Neural crest cell (in vitro differentiated cells): ENCODE data around the gene GRAMD1A. TPM values are rescaled to one million over a fixed set of nuclear protein-coding genes. Genes with fewer than 3 reads are reported as not detected.
"Not testable (repeated sequence)": the region's sequence is repeated elsewhere in the genome, so short reads cannot be mapped to it uniquely, and the experiment has no call there.

Experiments
- DNase-seq: peaks from one replicate; pipeline ENCODE4 v3.0.0; 2021; ENCODE audit warnings: low read depth, mixed read lengths, low spot score
- H3K27ac Mint-ChIP-seq: one replicate; pipeline ENCODE4 v1.8.0; 2021; ENCODE audit warnings: mild to moderate bottlenecking, mixed read lengths; ENCODE audit not compliant: unreplicated experiment
- H3K27me3 Mint-ChIP-seq: 2 replicates; pipeline ENCODE4 v1.8.0; 2021; ENCODE audit warnings: low read depth, mild to moderate bottlenecking, mixed read lengths
- H3K36me3 Mint-ChIP-seq: 2 replicates; pipeline ENCODE4 v1.8.0; 2021; ENCODE audit warnings: low read depth, mild to moderate bottlenecking, mixed read lengths
- H3K4me1 Mint-ChIP-seq: 2 replicates; pipeline ENCODE4 v1.8.0; 2021; ENCODE audit warnings: mixed read lengths
- H3K4me3 Mint-ChIP-seq: one replicate; pipeline ENCODE4 v1.8.0; 2021; ENCODE audit warnings: mild to moderate bottlenecking, mixed read lengths
- H3K9me3 Mint-ChIP-seq: 2 replicates; pipeline ENCODE4 v1.8.0; 2021; ENCODE audit warnings: mixed read lengths
- CTCF ChIP-seq: fragments of 200-600 bp; sonication (generic); conservative IDR thresholded peaks from 2 replicates; pipeline ENCODE4 v1.5.0; 2021; ENCODE audit warnings: antibody characterized with exemption, mild to moderate bottlenecking
- total RNA-seq: library from RNA; stranded (reverse); gene quantifications from 2 replicates; pipeline ENCODE4 v1.2.1, GENCODE V29; 2021

Gene GRAMD1A
- total RNA-seq, 1 donor from 2014 or later, result 103 TPM

DNA sequence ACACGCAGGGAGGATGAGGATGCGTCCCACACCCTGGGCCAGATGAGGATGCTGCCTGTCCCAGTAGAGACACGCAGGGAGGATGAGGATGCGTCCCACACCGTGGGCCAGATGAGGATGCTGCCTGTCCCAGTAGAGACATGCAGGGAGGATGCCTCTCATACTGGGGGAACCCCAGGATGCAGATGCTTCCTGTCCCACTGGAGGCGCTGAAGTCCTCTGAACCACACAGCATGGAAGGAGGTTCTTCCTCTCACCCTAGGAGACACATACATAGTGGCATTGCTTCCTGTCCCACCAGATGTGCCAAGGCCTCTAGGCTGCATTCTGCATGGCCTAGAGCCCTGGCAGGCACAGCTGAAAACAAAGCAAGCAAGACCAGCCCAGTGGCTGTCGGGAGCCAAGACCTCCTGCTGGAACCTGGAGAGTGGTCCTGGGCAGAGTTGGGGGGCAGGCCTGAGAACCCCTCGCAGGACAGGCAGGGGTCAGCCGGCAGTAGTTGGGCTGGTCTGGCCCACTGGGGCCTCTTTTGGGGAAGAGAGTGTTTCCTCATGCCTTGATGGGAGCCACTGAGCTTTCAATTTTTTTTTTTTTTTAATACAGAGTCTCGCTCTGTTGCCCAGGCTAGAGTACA is 45.7 kb downstream of the GRAMD1A start:
- Mint-ChIP-seq H3K4me1 (peaks cover 24% of the 10 kb centered on the region), H3K36me3 (no peaks in the 10 kb centered on the region), H3K27ac (no peak overlapping the region), H3K9me3 (no peaks in the 10 kb centered on the region), H3K27me3 (no peaks in the 10 kb centered on the region), H3K4me3 (no peak overlapping the region)
- DNase-seq, result no peak
- TF ChIP-seq CTCF, result peak; percentile 38

GRCh38 chr19:35046461-35046860 is 46.3 kb downstream of the GRAMD1A start:
- Mint-ChIP-seq H3K9me3 (no peaks in the 10 kb centered on the region), H3K4me1 (peaks cover 21% of the 10 kb centered on the region), H3K36me3 (no peaks in the 10 kb centered on the region), H3K27ac (no peak overlapping the region), H3K27me3 (no peaks in the 10 kb centered on the region), H3K4me3 (no peak overlapping the region)
- no peak for DNase-seq
- no peak for TF ChIP-seq CTCF

- peaks cover under 1% of the 10 kb centered on the region for H3K27me3 Mint-ChIP-seq
- H3K4me1 Mint-ChIP-seq, result peaks cover 21% of the 10 kb centered on the region
- H3K9me3 Mint-ChIP-seq, result no peaks in the 10 kb centered on the region
- no peak overlapping the region for H3K27ac Mint-ChIP-seq
- no peaks in the 10 kb centered on the region for H3K36me3 Mint-ChIP-seq
- no peak overlapping the region for H3K4me3 Mint-ChIP-seq
- TF ChIP-seq CTCF, result no peak
- DNase-seq, result no peak
Measured at GRCh38 chr19:35048911-35049411, 48.8 kb downstream of the GRAMD1A start.

- H3K4me1 Mint-ChIP-seq, result peaks cover 16% of the 10 kb centered on the region
- H3K4me3 Mint-ChIP-seq, result no peak overlapping the region
- no peak for TF ChIP-seq CTCF
- DNase-seq, result no peak
- peaks cover 3% of the 10 kb centered on the region for H3K27me3 Mint-ChIP-seq
- no peak overlapping the region for H3K27ac Mint-ChIP-seq
- no peaks in the 10 kb centered on the region for H3K9me3 Mint-ChIP-seq
- no peaks in the 10 kb centered on the region for H3K36me3 Mint-ChIP-seq
Measured at GRCh38 chr19:35049456-35049855, 49.3 kb downstream of the GRAMD1A start.

GRCh38 chr19:35050662-35051061 is 50.5 kb downstream of the GRAMD1A start:
- H3K27me3 Mint-ChIP-seq, DNase-seq, H3K9me3 Mint-ChIP-seq, H3K36me3 Mint-ChIP-seq, H3K27ac Mint-ChIP-seq, H3K4me3 Mint-ChIP-seq: not testable (repeated sequence)
- peaks cover 11% of the 10 kb centered on the region for H3K4me1 Mint-ChIP-seq

- not testable (repeated sequence) for H3K4me1 Mint-ChIP-seq, DNase-seq, H3K36me3 Mint-ChIP-seq, H3K27ac Mint-ChIP-seq, H3K4me3 Mint-ChIP-seq, H3K9me3 Mint-ChIP-seq
- H3K27me3 Mint-ChIP-seq, result peaks cover 13% of the 10 kb centered on the region
Measured at GRCh38 chr19:35051268-35051667, 51.1 kb downstream of the GRAMD1A start.
